ENCODE results near the gene FBXL4.

FBXL4 gene

GRCh38 chr6:98947411-98948292 lies at the start of gene FBXL4:
Gene FBXL4, minus strand, starts transcription at chr6:98947946. Its CDS starts 20,958 bp downstream, at chr6:98926988.
- no peak for DNase-seq

- DNase-seq: no peak
Observed at GRCh38 chr6:98995116-98995515, 47.4 kb upstream of the FBXL4 start.

GRCh38 chr6:98992535-98992934 lies 44.8 kb upstream of the FBXL4 start:
- no peak for DNase-seq

- DNase-seq: no peak
Observed at GRCh38 chr6:98986071-98986615, 38.4 kb upstream of the FBXL4 start.

- DNase-seq: no peak
Observed at GRCh38 chr6:98985391-98985790, 37.6 kb upstream of the FBXL4 start.

- DNase-seq: no peak
Observed at GRCh38 chr6:98984121-98984520, 36.4 kb upstream of the FBXL4 start.

GRCh38 chr6:98981473-98981872 lies 33.7 kb upstream of the FBXL4 start:
- no peak for DNase-seq

- DNase-seq: no peak
Observed at GRCh38 chr6:98980819-98981218, 33.1 kb upstream of the FBXL4 start.

- DNase-seq: no peak
Observed at GRCh38 chr6:98977671-98978292, 30.0 kb upstream of the FBXL4 start.

- DNase-seq: no peak
Observed at GRCh38 chr6:98976674-98977385, 29.1 kb upstream of the FBXL4 start.

- no peak for DNase-seq
Observed at GRCh38 chr6:98975421-98975820, 27.7 kb upstream of the FBXL4 start.

GRCh38 chr6:98974309-98974708 lies 26.6 kb upstream of the FBXL4 start:
- DNase-seq: no peak

- no peak for DNase-seq
Observed at GRCh38 chr6:98973571-98973970, 25.8 kb upstream of the FBXL4 start.

GRCh38 chr6:98971303-98971702 lies 23.6 kb upstream of the FBXL4 start:
- no peak for DNase-seq

- DNase-seq: no peak
Observed at GRCh38 chr6:98970469-98970868, 22.7 kb upstream of the FBXL4 start.

GRCh38 chr6:98967616-98968015 lies 19.9 kb upstream of the FBXL4 start:
- no peak for DNase-seq

GRCh38 chr6:98959631-98960030 lies 11.9 kb upstream of the FBXL4 start:
- no peak for DNase-seq

- DNase-seq: no peak
Observed at GRCh38 chr6:98958776-98959175, 11.0 kb upstream of the FBXL4 start.

- DNase-seq: no peak
Observed at GRCh38 chr6:98957450-98957849, 9.7 kb upstream of the FBXL4 start.

GRCh38 chr6:98949589-98949988 lies 1.8 kb upstream of the FBXL4 start:
- DNase-seq: no peak

GRCh38 chr6:98946879-98947410 lies 801 bp downstream of the FBXL4 start:
- DNase-seq: no peak

- no peak for DNase-seq
Observed at GRCh38 chr6:98946266-98946878, 1.4 kb downstream of the FBXL4 start.

All from NCI-H2081 treated with DMSO at 0.1 percent for 48 hours (cell line).